Left hindlimb (tissue), 1 donor: ENCODE measurements around the gene EXD3.
"Not testable (repeated sequence)": the region's sequence is repeated elsewhere in the genome, so short reads cannot be mapped to it uniquely, and the experiment has no call there.

ENCODE experiments used
- DNase-seq: peaks from one replicate; pipeline ENCODE4 v3.0.0-alpha.2; 2018

The EXD3 gene

GRCh38 chr9:137458194-137459151 is 35.5 kb upstream of the EXD3 start:
- peak; percentile 55 for DNase-seq

DNA sequence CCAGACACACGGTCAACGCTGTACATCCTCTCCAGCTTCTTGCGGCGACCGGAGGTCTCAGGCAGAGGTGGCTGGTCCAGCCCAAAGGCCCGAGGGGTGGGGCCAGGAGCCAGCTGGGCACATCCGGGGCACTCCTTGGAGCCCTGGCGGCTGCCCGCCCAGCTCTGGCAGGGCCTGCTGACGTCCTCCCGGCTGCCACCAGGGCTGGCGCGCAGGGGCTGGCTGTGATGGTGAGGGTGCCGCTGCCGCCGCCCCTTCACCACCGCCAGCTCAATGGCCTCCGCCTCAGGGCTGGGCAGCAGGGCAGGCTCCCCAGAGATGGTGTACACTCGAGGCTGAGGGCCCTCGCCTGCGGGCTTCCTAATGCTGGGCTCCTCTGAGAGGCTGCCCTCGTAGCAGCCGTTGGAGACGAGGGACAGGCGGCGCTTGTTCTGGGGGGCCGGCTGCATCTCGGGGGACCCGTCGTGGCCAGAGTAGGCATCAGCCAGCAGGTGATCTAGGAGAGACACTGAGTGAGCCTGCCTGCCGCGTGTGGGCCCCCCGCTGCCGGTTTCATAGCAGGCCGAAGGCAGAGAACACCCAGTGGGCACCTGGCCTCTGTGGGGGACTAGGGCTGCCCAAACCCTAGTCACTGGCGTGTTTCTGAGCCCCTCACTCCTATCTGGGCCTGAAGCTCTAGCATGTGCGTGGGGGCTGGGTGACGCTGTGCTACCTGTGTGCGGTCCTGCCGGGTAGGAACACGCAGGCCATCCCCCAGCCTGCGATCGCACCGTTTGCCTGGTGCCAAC is 34.6 kb upstream of the EXD3 start:
- DNase-seq, result peak; percentile 31

- DNase-seq, result peak; percentile 28
These were observed 34.0 kb upstream of the EXD3 start for GRCh38 chr9:137456864-137457405.

DNA sequence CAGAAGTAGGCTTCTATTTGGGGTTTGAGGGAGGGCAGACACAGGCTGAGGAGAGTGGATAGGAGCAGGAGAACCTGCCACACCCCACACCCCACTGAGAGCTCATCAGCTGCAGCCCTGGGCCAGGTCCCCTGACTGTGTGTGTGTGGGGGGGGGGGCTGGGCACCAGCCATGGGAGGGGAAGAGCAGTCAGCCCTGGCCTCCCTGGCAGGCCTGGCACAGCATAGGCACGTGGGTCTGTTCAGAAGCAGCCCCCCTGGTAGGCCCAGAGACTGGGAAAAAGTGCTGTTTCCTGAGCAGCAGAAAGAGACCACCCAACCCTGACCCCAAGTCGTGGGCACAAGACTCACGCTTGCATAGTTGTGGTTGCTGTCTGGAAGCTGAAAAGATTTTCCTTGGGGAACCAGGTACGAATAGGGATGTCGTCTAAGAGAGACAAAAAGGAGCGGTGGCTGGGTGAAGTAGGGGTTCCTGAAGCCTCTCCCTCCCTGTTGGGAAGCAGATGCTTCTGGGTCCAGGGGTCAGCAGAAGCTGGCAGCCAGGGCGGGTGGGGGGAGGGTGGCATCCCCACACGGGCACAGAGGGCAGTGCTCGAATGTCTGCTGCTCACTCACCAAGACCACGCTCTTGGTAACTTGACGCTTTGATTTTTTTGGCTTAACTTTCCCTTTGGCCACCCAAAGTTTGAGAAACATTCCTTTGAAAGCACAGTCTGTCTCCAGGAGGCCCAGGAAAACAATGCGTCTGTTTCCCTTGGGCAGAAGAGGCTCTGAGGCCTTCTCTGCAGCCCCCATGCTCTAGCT is 33.3 kb upstream of the EXD3 start:
- peak; percentile 48 for DNase-seq

GRCh38 chr9:137455359-137455991 is 32.5 kb upstream of the EXD3 start:
- DNase-seq, result no peak

DNA sequence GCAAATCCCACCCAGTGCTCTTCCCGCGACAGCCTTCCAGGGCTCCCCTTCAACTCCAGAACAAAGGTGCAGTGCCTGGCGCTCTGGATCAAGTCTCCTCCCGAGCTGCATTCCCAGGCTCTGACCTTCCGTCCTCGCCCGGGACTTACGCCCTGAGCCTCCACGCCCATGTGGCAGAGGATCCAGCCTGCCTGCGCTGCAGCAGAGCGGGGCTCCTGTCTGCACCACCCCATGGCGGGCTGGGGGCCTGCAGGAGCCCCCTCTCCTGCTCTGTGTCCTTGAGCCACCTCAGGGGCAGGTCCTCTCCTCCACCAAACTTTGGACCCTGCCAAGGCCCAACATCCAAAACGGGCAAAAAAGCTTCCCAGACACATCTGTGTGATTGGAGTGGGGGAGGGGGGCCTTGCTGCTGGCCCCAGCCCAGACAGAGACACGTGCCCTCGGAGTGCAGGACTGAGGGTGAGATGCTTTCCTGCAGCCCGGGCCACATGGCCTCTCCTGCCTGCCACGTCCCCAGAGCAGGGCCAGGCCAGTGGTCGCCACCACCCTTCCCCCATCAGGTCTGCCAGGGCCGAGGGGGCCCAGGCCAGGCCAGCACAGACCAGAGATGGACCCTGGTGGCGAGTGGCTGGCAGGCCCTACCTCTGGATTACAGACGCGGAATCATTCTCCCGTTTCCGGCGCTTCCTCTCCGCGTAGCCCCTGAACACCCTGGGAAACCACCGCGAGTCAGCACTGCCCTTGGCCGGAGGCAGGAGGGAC is 31.8 kb upstream of the EXD3 start:
- DNase-seq, result peak; percentile 58

- peak; percentile 67 for DNase-seq
These were observed 31.2 kb upstream of the EXD3 start for GRCh38 chr9:137454145-137454596.

- peak; percentile 77 for DNase-seq
These were observed 30.7 kb upstream of the EXD3 start for GRCh38 chr9:137453643-137454081.

DNA sequence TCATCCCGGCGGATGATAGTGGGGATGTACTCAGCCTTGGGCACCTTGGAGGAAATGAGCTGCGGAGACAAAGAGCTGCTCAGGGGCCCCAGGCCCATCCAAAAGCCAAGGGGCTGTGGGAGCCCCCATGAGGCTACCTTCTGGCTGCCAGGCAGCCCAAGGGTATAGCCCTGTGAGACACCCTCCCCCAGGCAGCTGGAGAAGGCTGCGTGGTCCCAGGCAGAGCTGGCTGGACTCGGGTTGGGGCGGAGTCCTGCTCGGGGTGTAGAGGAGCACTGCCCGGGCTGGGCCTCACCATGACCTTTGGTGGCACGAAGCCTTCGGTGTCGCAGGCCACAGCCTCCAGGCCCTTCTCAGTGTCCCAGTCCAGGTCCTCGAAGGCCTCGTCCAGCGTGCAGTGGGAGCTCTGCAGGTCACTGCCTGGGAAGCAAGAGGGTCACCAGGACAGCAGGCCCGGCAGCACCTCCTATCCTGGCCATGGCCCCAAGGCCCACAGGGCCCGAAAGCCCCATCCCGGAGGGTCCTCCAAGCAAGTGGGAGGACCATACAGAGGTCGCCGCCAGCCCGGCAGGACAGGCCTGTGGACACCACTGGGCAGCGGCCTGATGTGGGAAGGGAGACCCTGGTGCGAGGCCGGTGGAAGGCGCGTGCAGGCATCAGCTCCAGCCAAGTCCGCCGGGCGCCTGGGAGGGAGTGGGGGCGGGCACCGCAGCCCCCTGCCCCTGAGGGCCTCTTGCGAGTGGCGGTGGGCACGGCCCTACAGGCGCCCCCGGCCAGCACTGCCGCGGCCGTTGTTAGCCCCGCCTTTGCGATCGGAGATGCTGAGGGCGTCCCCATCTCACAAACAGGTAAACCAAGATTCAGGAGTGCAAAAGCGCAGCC is 30.0 kb upstream of the EXD3 start:
- peak; percentile 44 for DNase-seq

- peak; percentile 32 for DNase-seq
These were observed 29.2 kb upstream of the EXD3 start for GRCh38 chr9:137452006-137452760.

DNA sequence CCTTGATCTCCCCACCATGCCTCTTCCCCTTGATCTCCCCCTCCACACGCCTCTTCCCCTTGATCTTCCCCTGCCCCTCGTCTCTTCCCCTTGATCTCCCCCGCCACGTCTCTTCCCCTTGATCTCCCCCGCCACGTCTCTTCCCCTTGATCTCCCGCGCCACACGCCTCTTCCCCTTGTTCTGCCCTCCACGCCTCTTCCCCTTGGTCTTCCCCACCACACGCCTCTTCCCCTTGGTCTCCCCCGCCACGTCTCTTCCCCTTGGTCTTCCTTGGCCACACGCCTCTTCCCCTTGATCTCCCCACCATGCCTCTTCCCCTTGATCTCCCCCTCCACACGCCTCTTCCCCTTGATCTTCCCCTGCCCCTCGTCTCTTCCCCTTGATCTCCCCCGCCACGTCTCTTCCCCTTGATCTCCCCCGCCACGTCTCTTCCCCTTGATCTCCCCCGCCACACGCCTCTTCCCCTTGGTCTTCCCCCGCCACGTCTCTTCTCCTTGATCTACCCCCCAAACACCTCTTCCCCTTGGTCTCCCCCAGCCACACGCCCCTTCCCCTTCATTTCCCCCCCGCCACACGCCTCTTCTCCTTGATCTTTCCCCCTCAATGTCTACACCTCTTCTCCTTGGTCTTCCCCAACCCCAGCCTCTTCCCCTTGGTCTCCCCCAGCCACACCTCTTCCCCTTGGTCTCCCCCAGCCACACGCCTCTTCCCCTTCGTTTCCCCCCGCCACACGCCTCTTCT is 28.5 kb upstream of the EXD3 start:
- not testable (repeated sequence) for DNase-seq

- peak; percentile 29 for DNase-seq
These were observed 27.7 kb upstream of the EXD3 start for GRCh38 chr9:137450539-137451222.

- DNase-seq, result peak; percentile 28
These were observed 27.1 kb upstream of the EXD3 start for GRCh38 chr9:137449931-137450538.

- peak; percentile 26 for DNase-seq
These were observed 26.3 kb upstream of the EXD3 start for GRCh38 chr9:137449081-137449844.

DNA sequence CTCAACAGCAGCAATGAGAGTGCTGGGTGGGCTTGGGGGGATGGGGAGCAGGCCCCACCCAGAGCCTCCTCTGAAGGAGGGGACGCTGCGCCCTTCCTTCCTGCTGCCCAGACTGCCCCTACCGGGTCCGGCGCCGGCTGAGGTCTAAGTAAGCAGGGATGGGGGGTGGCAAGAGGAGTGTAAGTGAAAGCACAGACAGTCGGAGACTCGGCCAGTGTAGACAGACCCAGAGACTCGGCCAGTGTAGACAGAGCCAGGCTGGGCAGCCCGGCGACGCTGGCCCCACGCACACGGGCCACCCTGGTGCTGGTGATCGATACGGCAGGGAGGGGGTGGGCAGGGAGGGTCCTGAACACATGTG is 25.6 kb upstream of the EXD3 start:
- peak; percentile 34 for DNase-seq

DNA sequence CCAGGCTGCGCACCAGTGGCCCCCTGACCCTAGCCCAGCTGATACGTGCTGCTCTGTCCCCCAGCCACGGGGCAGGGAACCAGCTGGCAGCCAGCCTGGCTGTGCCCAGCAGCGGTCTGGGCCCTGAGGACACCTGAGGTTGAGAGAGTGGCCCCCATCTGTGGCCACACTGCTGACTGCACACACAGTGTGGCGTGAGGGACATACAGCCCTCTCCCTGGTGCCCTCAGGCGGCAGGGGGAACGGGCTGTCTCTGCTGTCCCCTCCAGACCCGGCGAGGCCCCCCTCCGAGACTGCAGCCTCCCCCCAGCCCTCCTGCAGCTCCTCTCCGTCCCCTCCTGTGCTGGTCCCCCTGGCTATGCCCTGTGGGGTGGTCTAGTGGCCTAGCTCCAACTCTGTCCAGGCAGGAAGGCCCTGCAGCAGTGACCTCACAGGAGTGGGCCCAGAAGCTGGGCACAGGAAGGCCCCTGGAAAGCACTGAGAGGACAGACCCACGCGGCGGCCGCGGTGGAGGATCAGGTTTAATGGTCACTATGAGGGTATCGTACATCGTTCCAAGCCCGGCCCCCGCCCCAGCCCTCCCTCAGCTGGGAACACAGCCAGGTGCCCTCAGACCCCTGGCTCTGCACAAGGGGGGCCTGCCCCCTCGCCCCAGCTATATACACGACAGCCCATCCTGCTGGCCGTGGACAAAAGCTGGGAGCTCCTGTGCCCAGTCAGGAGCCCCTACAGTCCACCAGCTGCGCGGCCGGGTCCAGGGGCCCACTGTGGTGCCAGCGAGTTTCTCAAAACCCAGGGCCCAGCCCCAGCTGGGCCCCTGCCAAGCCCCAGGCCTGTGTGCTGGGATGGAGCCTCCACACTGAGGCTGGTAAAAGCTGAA is 25.0 kb upstream of the EXD3 start:
- DNase-seq, result peak; percentile 37
